HEK293 (cell line): ENCODE results near the gene SAC3D1.

Experiments
- BCL11A ChIP-seq: fragments of 450-650 bp; formaldehyde crosslinking; IDR thresholded peaks from 2 replicates; pipeline ENCODE4 v1.5.1; 2016; ENCODE audit warnings: low read depth, missing biosample characterization, missing genetic modification characterization
- GLIS1 ChIP-seq: fragments of 450-650 bp; formaldehyde crosslinking; IDR thresholded peaks from 2 replicates; pipeline ENCODE4 v1.5.1; 2016; ENCODE audit warnings: missing biosample characterization, missing genetic modification characterization
- GLIS2 ChIP-seq: fragments of 450-650 bp; formaldehyde crosslinking; IDR thresholded peaks from 2 replicates; pipeline ENCODE4 v1.5.1; 2016; ENCODE audit warnings: missing biosample characterization, missing genetic modification characterization
- KLF9 ChIP-seq: fragments of 450-650 bp; formaldehyde crosslinking; IDR thresholded peaks from 2 replicates; pipeline ENCODE4 v1.5.1; 2016; ENCODE audit warnings: missing biosample characterization, missing genetic modification characterization, low read depth
- MEIS1 ChIP-seq: sonication (generic); formaldehyde crosslinking; IDR thresholded peaks from 2 replicates; pipeline ENCODE4 v1.8.1; 2022; ENCODE audit warnings: missing genetic modification reagents, mild to moderate bottlenecking, borderline replicate concordance
- MZF1 ChIP-seq: fragments of 450-650 bp; formaldehyde crosslinking; IDR thresholded peaks from 2 replicates; pipeline ENCODE4 v1.5.1; 2017; ENCODE audit warnings: missing biosample characterization, missing genetic modification characterization, borderline replicate concordance
- PRDM1 ChIP-seq: fragments of 450-650 bp; formaldehyde crosslinking; IDR thresholded peaks from 2 replicates; pipeline ENCODE4; 2016; ENCODE audit warnings: missing biosample characterization, missing genetic modification characterization
- PRDM6 ChIP-seq: fragments of 450-650 bp; formaldehyde crosslinking; IDR thresholded peaks from 2 replicates; pipeline ENCODE4 v1.5.1; 2017; ENCODE audit warnings: missing biosample characterization, missing genetic modification characterization
- REST ChIP-seq: fragments of 450-650 bp; formaldehyde crosslinking; IDR thresholded peaks from 2 replicates; pipeline ENCODE4 v1.5.1; 2016; ENCODE audit warnings: missing biosample characterization, missing genetic modification characterization
- SALL2 ChIP-seq: fragments of 450-650 bp; formaldehyde crosslinking; IDR thresholded peaks from 2 replicates; pipeline ENCODE4 v1.5.0; 2017; ENCODE audit warnings: missing biosample characterization, mild to moderate bottlenecking, missing genetic modification characterization, borderline replicate concordance
- SP2 ChIP-seq: fragments of 450-650 bp; formaldehyde crosslinking; IDR thresholded peaks from 2 replicates; pipeline ENCODE4 v1.5.1; 2016; ENCODE audit warnings: missing biosample characterization, missing genetic modification characterization
- ZNF112 ChIP-seq: fragments of 450-650 bp; formaldehyde crosslinking; IDR thresholded peaks from 2 replicates; pipeline ENCODE4 v1.5.0; 2017; ENCODE audit warnings: missing biosample characterization, missing genetic modification characterization
- ZNF311 ChIP-seq: fragments of 450-650 bp; formaldehyde crosslinking; IDR thresholded peaks from 2 replicates; pipeline ENCODE4 v1.5.1; 2017; ENCODE audit warnings: missing biosample characterization, missing genetic modification characterization, borderline replicate concordance
- ZNF324 ChIP-seq: fragments of 450-650 bp; formaldehyde crosslinking; IDR thresholded peaks from 2 replicates; pipeline ENCODE4 v1.5.1; 2016; ENCODE audit warnings: missing biosample characterization, missing genetic modification characterization
- ZNF398 ChIP-seq: fragments of 450-650 bp; formaldehyde crosslinking; IDR thresholded peaks from 2 replicates; pipeline ENCODE4 v1.5.1; 2017; ENCODE audit warnings: missing biosample characterization, missing genetic modification characterization
- ZNF423 ChIP-seq: fragments of 450-650 bp; formaldehyde crosslinking; IDR thresholded peaks from 2 replicates; pipeline ENCODE4 v1.5.1; 2016; ENCODE audit warnings: missing biosample characterization, missing genetic modification characterization
- ZNF473 ChIP-seq: fragments of 450-650 bp; formaldehyde crosslinking; IDR thresholded peaks from 2 replicates; pipeline ENCODE4 v1.5.1; 2017; ENCODE audit warnings: missing biosample characterization, missing genetic modification characterization
- ZNF530 ChIP-seq: fragments of 450-650 bp; formaldehyde crosslinking; IDR thresholded peaks from 2 replicates; pipeline ENCODE4 v1.5.1; 2016; ENCODE audit warnings: low read depth, missing biosample characterization, missing genetic modification characterization
- ZNF555 ChIP-seq: fragments of 450-650 bp; formaldehyde crosslinking; conservative IDR thresholded peaks from 2 replicates; pipeline ENCODE4 v1.5.1; 2017; ENCODE audit warnings: missing biosample characterization, mild to moderate bottlenecking, missing genetic modification characterization, inconsistent platforms
- ZNF560 ChIP-seq: fragments of 450-650 bp; formaldehyde crosslinking; IDR thresholded peaks from 2 replicates; pipeline ENCODE4 v1.5.1; 2017; ENCODE audit warnings: missing biosample characterization, missing genetic modification characterization, borderline replicate concordance
- ZNF768 ChIP-seq: fragments of 450-650 bp; formaldehyde crosslinking; IDR thresholded peaks from 2 replicates; pipeline ENCODE4 v1.5.1; 2018; ENCODE audit warnings: missing biosample characterization, mild to moderate bottlenecking, missing genetic modification characterization
- ZNF792 ChIP-seq: fragments of 450-650 bp; formaldehyde crosslinking; IDR thresholded peaks from 2 replicates; pipeline ENCODE4 v1.5.1; 2016; ENCODE audit warnings: missing biosample characterization, missing genetic modification characterization

SAC3D1 gene

GRCh38 chr11:64996710-64997380, 44.2 kb upstream of the SAC3D1 start, which contains the start of gene BATF2 (continued):
- TF ChIP-seq PRDM6 (tag by site-specific recombination), result no peak
- no peak for TF ChIP-seq ZNF311 (tag by site-specific recombination)
- peak; percentile 32 for TF ChIP-seq SP2 (tag by site-specific recombination)
- TF ChIP-seq ZNF473, result no peak
- TF ChIP-seq ZNF324 (tag by site-specific recombination), result no peak
- no peak for TF ChIP-seq ZNF792 (tag by site-specific recombination)
- no peak for TF ChIP-seq ZNF530 (tag by site-specific recombination)
- peak; percentile 55 for TF ChIP-seq GLIS1 (tag by site-specific recombination)
- no peak for TF ChIP-seq SALL2
- no peak for TF ChIP-seq KLF9 (tag by site-specific recombination)
- TF ChIP-seq ZNF398, result peak; percentile 46; the same call in 1 of the 2 replicates
- TF ChIP-seq ZNF768 (tag by site-specific recombination), result no peak
- peak; percentile 88 for TF ChIP-seq REST (tag by site-specific recombination)
- no peak for TF ChIP-seq ZNF560
- TF ChIP-seq ZNF423 (tag by site-specific recombination), result 0 out of 2 replicates have a peak, but pooled peaks have one; percentile 26
- no peak for TF ChIP-seq MEIS1 (CRISPR knock-in tag)
- TF ChIP-seq BCL11A, result no peak
- no peak for TF ChIP-seq ZNF555 (tag by site-specific recombination)
- TF ChIP-seq ZNF112, result no peak
- peak; percentile 54 for TF ChIP-seq GLIS2 (tag by site-specific recombination)
- no peak for TF ChIP-seq PRDM1
- TF ChIP-seq MZF1 (tag by site-specific recombination), result peak; percentile 94
